Stomach (tissue), 4 donors: ENCODE results near the gene COPZ2.

Experiments used
- POLR2A ChIP-seq, 4 donors: fragments of 450-650 bp; IDR thresholded peaks; one replicate each; pipeline ENCODE4 v1.6.1; 2016; ENCODE audit warnings: antibody characterized with exemption in 4 of 4, control low read depth in 2 of 4, mild to moderate bottlenecking in 1 of 4, moderate library complexity in 1 of 4
- TF ChIP-seq, protein P1 (sequence below), 7 experiments: fragments of 450-650 bp in 4 of 7; fragments of 200-600 bp in 3 of 7; sonication (generic) in 3 of 7; IDR thresholded peaks; one replicate each; pipeline ENCODE4 v1.5.1; 2016 to 2019; ENCODE audit warnings: antibody characterized with exemption in 7 of 7, control low read depth in 2 of 7, mild to moderate bottlenecking in 1 of 7

DNA sequence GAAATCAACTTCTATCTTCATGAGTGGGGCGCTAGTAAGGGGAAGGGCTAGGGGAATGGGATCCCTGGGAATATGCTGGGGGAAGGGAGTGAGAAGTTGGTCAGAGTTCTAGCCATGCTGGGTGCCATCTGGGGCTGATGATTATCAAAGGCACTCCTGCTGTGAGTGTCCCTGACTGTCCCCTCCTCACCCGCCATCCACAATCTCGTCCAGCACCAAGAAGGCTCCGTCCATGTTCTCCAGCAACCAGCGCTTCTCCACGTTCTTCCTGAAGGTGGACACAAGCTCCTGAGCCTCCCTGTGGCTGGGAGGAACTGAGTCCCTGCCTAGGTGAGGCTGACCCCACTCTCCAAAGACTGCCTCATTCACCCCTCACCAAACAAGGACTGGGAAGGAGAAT lies 5.6 kb downstream of the COPZ2 start:
- TF ChIP-seq, protein P1, sequence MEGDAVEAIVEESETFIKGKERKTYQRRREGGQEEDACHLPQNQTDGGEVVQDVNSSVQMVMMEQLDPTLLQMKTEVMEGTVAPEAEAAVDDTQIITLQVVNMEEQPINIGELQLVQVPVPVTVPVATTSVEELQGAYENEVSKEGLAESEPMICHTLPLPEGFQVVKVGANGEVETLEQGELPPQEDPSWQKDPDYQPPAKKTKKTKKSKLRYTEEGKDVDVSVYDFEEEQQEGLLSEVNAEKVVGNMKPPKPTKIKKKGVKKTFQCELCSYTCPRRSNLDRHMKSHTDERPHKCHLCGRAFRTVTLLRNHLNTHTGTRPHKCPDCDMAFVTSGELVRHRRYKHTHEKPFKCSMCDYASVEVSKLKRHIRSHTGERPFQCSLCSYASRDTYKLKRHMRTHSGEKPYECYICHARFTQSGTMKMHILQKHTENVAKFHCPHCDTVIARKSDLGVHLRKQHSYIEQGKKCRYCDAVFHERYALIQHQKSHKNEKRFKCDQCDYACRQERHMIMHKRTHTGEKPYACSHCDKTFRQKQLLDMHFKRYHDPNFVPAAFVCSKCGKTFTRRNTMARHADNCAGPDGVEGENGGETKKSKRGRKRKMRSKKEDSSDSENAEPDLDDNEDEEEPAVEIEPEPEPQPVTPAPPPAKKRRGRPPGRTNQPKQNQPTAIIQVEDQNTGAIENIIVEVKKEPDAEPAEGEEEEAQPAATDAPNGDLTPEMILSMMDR (IDR thresholded peaks at IDR 0.05) = no peak
- TF ChIP-seq POLR2A (IDR thresholded peaks at IDR 0.05) = no peak
